SJCRH30 (cell line): Measurements from ENCODE around the gene NAXD. TPM values are rescaled to one million over a fixed set of nuclear protein-coding genes. Genes with fewer than 3 reads are reported as not detected.
"Not testable (repeated sequence)": the region's sequence is repeated elsewhere in the genome, so short reads cannot be mapped to it uniquely, and the experiment has no call there.

Experiments used
- DNase-seq, 2 experiments: peaks; one replicate each; pipeline ENCODE4 v3.0.0-alpha.2; 2015 to 2020
- H3K27ac ChIP-seq: fragments of 250-450 bp; sonication (Bioruptor Pico); 2 replicates; pipeline ENCODE4 v1.5.1; 2020; ENCODE audit warnings: mild to moderate bottlenecking, moderate library complexity
- H3K27me3 ChIP-seq: fragments of 250-450 bp; sonication (Bioruptor Pico); 2 replicates; pipeline ENCODE4 v1.5.1; 2020; ENCODE audit warnings: mild to moderate bottlenecking, moderate library complexity
- H3K36me3 ChIP-seq: fragments of 250-450 bp; sonication (Bioruptor Pico); 2 replicates; pipeline ENCODE4 v1.5.1; 2020; ENCODE audit warnings: mild to moderate bottlenecking, moderate library complexity
- H3K4me1 ChIP-seq: fragments of 250-450 bp; sonication (Bioruptor Pico); 2 replicates; pipeline ENCODE4 v1.5.1; 2020; ENCODE audit warnings: mild to moderate bottlenecking, moderate library complexity
- H3K4me3 ChIP-seq: fragments of 250-450 bp; sonication (Bioruptor Pico); 2 replicates; pipeline ENCODE4 v1.5.1; 2020; ENCODE audit warnings: mild to moderate bottlenecking, moderate library complexity
- H3K9me3 ChIP-seq: fragments of 250-450 bp; sonication (Bioruptor Pico); replicated peaks from 2 replicates; pipeline ENCODE4 v1.5.1; 2020; ENCODE audit warnings: mild to moderate bottlenecking, moderate library complexity
- total RNA-seq: library from RNA; depleted of rRNA; stranded (reverse); fragments of >200 nt; shearing (Covaris generic); gene quantifications from 2 replicates; pipeline ENCODE4 v1.2.3, GENCODE V29; 2014

NAXD gene
- total RNA-seq, 1 experiment from 2014 or later, result 19.5 TPM

DNA sequence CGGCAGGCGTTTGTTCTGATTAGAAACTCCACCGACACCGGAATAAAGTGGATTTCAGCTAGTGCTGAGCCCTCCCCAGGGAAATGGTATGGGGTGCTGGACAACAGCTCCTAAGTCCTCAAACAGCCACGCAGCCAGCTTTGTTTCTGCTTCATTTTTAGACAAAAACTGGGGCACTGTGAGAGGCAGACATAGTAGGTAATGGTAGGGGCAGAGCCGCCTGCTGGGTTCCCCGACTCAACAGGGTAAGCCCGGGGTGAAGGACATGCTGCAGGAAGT is 50.8 kb downstream of the NAXD start:
- no peak for DNase-seq
- Histone ChIP-seq H3K4me3 (no peak overlapping the region), H3K36me3 (peaks cover 42% of the 10 kb centered on the region), H3K27me3 (no peaks in the 10 kb centered on the region), H3K9me3 (peaks cover under 1% of the 10 kb centered on the region; the same call in 1 of the 2 replicates), H3K27ac (no peak overlapping the region), H3K4me1 (no peaks in the 10 kb centered on the region)

DNA sequence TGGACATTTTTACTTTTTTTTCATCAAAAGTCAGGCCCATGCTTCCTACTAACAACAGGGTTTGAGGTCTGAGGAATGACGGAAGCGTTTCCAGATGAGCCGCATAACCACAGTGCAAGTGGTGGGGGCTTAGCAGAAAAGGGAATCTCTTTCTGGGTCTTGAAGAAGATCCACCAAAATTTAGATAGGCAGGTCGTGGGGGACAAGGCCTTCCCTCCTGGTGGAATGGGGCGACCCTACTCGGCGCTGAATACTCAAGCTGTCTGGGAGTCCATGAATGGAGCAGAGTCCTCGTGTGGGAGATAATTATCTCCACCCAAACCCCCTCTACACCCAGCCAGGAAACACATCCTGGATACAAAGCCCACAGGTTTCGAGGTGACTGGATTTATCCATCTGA is 53.7 kb downstream of the NAXD start:
- peaks cover 22% of the 10 kb centered on the region; the same call in 1 of the 2 replicates for H3K36me3 ChIP-seq
- no peaks in the 10 kb centered on the region for H3K27me3 ChIP-seq
- H3K27ac ChIP-seq, result no peak overlapping the region
- no peaks in the 10 kb centered on the region; the same call in 1 of the 2 replicates for H3K9me3 ChIP-seq
- no peak for DNase-seq
- no peaks in the 10 kb centered on the region for H3K4me1 ChIP-seq
- no peak overlapping the region for H3K4me3 ChIP-seq

DNA sequence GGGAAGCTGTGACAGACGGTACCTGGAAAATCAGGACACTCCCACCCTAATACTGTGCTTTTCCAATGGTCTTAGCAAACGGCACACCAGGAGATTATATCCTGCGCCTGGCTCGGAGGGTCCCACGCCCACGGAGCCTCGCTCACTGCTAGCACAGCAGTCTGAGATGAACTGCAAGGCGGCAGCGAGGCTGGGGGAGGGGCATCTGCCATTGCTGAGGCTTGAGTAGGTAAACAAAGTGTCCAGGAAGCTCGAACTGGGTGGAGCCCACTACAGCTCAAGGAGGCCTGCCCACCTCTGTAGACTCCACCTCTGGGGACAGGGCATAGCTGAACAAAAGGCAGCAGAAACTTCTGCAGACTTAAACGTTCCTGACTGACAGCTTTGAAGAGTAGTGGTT is 54.5 kb downstream of the NAXD start:
- not testable (repeated sequence) for H3K27me3 ChIP-seq, H3K4me1 ChIP-seq, H3K9me3 ChIP-seq, DNase-seq, H3K27ac ChIP-seq, H3K4me3 ChIP-seq
- H3K36me3 ChIP-seq, result peaks cover 22% of the 10 kb centered on the region; the same call in 1 of the 2 replicates

DNA sequence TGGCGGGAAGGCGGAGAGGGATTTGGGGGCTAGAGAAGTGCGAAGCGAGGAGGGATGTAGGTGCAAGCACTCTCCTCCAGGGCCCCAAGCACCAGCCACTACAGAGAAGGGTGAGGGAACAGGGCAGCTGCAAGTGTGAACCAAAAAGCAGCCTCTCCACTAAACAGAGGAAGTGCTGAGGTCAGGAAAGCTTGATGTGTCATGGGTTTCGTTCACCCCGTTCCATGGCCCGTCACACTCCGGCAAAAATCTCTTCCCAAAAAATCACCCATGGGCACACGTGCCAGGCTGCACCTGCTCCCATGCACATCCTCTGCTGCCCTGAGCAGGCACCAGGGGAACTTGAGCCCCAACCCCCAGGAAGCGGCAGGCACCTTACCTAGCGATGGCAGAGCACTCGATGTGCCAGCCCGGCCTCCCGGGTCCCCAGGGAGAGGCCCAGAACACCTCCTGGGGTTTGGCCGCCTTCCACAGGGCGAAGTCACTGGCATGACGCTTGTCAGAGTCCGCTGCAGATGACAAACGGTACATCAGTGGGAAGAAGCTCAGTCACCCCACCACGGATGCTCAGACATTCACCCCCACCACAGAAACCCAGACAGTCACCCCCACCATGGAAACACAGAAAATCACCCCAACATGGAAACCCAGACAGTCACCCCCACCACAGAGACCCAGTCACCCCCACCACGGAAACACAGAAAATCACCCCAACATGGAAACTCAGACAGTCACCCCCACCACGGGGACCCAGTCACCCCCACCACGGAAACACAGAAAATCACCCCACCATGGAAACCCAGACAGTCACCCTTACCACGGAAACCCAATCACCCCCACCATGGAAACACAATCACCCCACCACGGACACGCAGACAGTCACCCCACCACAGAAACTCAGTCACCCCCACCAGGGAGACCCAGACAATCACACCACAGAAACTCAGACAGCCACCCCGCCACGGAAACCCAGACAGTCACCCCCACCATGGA is 61.5 kb downstream of the NAXD start:
- H3K4me1 ChIP-seq, result no peaks in the 10 kb centered on the region
- no peak overlapping the region for H3K27ac ChIP-seq
- H3K36me3 ChIP-seq, result peaks cover 12% of the 10 kb centered on the region
- no peak for DNase-seq
- no peaks in the 10 kb centered on the region for H3K27me3 ChIP-seq
- no peaks in the 10 kb centered on the region for H3K9me3 ChIP-seq
- no peak overlapping the region for H3K4me3 ChIP-seq

DNA sequence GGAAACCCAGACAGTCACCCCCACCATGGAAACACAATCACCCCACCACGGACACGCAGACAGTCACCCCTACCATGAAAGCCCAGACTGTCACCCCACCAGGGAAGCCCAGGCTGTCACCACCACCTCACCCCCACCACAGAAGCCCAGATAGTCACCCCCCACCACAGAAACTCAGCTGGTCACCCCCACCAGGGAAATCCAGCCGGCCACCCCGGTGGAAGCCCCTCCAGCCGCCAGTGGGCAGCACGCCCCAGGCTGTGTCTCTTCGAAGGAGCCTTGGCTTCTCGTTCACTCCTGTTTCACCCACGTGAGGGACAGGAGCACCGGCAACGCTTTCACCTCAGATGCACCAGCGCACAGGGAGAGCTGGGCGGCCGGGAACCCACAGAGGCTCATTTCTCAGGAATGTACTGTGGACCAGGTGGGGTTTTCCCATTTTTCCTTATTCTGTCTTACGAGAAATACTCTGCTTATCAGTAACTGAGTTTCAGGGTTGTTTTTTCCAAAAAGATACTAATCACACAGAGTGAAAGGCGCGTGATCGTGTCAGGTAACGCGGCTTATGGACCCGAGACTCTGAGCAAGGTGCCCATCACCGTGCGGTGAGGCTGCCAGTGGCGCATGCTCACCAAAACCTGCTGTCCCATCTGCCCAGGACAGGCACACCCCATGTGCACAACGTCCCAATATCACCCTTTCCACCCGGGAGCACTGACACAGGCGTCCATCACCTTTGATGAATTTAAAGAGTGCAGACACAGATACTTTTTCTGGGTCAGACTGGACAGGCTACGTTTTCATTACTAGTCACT is 62.6 kb downstream of the NAXD start:
- peaks cover 12% of the 10 kb centered on the region for H3K36me3 ChIP-seq
- DNase-seq, result no peak
- no peaks in the 10 kb centered on the region for H3K4me1 ChIP-seq

DNA sequence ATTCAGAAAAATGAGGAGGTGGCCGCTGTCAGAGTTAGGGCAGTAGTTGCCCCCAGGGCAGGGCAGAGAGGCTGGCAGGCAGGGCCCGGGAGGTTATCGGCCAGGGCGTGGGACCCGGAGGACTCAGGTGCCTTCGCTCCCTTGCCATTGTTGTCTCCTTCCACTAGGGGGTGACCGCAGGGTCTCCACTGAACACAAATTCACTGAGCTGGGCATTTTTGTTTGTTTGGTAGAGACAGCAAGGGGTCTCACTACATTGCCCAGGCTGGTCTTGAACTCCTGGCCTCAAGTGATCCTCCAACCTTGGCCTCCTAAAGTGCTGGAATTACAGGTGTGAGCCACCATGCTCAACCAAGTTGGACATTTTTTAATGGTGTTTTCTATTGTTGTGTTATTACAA is 65.5 kb downstream of the NAXD start:
- no peak overlapping the region for H3K4me3 ChIP-seq

More for the DNA sequence above, 62.6 kb downstream of the NAXD start:
- no peaks in the 10 kb centered on the region for H3K27me3 ChIP-seq
- no peaks in the 10 kb centered on the region for H3K9me3 ChIP-seq
- H3K27ac ChIP-seq, result no peak overlapping the region
- no peak overlapping the region for H3K4me3 ChIP-seq

DNA sequence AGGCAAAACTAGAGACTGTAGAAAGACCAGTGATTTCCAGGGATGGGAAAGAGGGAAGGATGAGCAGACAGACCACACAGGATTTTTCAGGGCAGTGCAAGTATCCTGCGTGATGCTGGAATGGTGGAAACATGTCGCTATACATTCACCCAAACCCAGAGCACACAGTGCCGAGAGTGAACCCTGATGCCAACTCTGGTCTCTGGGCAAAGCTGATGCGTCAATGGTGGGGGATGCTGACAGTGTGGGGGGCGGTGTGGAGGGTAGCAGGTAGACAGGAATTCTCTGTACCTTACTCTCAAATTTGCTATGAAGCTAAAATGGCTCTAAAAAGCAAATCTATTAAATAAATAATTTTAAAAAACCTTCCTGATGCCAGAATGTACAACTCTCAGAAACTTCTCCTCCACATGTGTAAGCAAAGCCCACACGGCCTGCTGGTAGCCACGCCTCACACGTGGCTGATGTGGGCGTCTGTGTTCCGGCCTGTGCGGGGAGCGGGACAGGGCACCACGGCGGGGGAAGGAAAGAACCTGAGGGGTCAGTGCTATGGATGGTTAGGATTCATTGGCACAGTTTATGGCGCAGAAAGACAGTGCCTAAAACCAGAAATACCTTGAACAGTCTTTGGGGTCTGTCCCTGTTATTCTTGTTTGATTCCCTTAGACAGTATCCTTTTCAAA is 66.7 kb downstream of the NAXD start:
- no peaks in the 10 kb centered on the region for H3K9me3 ChIP-seq
- H3K27me3 ChIP-seq, result no peaks in the 10 kb centered on the region
- DNase-seq, result no peak
- H3K4me3 ChIP-seq, result no peak overlapping the region
- H3K27ac ChIP-seq, result no peak overlapping the region
- no peaks in the 10 kb centered on the region for H3K4me1 ChIP-seq
- peaks cover 12% of the 10 kb centered on the region; the same call in 1 of the 2 replicates for H3K36me3 ChIP-seq

More for the DNA sequence above, 65.5 kb downstream of the NAXD start:
- no peaks in the 10 kb centered on the region for H3K27me3 ChIP-seq
- no peak overlapping the region for H3K27ac ChIP-seq
- H3K9me3 ChIP-seq, result no peaks in the 10 kb centered on the region
- H3K36me3 ChIP-seq, result peaks cover 16% of the 10 kb centered on the region
- peak; percentile 16 to 29 for DNase-seq
- H3K4me1 ChIP-seq, result no peaks in the 10 kb centered on the region

DNA sequence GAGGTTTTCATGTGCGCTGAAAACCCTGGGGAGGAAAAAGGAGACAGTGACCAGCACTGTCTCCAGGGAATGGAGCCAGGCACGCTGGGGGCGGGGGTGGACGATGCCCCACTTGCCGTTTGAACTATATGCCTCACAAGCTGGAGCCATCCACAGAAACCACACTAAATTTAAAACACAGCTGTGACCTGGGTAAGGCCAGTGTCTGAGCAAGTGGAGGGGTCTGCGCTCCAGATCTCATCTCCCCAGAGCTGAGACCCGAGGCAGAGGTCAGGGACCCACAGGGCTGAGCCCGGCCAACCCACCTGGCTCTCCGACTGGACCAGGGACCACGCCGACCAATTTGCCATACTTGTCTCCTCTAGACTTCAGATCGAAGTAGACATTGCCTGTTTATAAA is 67.4 kb downstream of the NAXD start:
- DNase-seq, result no peak

DNA sequence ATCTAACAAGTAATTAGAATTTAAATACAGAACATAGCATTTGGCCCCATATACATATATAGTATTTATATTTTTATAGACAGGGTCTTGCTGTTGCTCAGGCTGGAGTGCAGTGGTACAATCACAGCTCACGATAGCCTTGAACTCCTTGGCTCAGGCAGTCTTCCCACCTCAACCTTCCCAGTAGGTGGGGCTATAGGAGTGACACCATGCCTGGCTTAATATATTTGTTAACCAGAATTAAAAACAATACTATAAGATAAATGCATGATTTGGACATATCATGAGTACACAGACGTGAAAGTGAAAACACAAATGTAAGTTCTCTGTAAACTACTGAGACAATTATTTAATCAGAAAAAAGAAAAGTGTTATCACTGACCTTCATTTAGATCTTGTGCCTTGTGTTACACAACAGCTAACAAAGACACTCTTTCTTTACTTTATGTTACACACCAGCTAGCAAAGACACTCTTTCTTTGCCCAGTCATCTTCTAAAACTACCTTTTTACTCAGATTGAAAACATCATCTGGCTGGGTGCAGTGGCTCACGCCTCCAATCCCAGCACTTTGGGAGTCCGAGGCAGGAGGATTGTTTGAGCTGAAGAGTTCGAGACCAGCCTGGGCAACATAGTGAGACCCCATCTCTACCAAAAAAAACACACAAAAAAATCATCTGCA is 68.0 kb downstream of the NAXD start:
- peaks cover 12% of the 10 kb centered on the region for H3K36me3 ChIP-seq
- no peaks in the 10 kb centered on the region for H3K9me3 ChIP-seq
- H3K27ac ChIP-seq, result no peak overlapping the region
- no peak overlapping the region for H3K4me3 ChIP-seq
- H3K27me3 ChIP-seq, result no peaks in the 10 kb centered on the region
- peak in 1 of 2 experiments; percentile 24 for DNase-seq
- no peaks in the 10 kb centered on the region for H3K4me1 ChIP-seq

More for the DNA sequence above, 67.4 kb downstream of the NAXD start:
- Histone ChIP-seq H3K4me1 (no peaks in the 10 kb centered on the region), H3K4me3 (no peak overlapping the region), H3K27ac (no peak overlapping the region), H3K27me3 (no peaks in the 10 kb centered on the region), H3K36me3 (peaks cover 12% of the 10 kb centered on the region), H3K9me3 (no peaks in the 10 kb centered on the region)

DNA sequence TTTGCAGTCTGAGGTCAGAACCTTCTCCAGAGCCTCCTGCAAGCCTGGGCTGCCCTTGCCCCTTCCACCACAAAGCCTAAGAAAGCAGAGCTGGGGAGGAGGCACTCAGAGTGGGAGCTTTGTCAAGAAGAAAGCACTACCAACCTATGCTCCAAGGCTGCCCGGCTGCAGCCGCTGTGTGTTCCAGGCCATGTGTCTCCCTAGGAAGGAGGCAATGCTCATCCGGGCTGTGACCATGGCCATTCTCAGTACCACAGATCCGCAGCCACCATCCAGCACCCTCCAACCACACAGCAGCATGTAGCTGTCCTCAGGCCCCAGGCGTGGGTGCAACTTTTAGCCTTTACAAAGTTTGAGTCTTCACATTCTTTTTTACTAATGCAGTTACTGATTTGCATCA is 68.6 kb downstream of the NAXD start:
- Histone ChIP-seq H3K9me3 (no peaks in the 10 kb centered on the region), H3K27ac (no peak overlapping the region), H3K36me3 (peaks cover 7% of the 10 kb centered on the region; the same call in 1 of the 2 replicates), H3K4me3 (no peak overlapping the region), H3K4me1 (no peaks in the 10 kb centered on the region), H3K27me3 (no peaks in the 10 kb centered on the region)
- no peak for DNase-seq

DNA sequence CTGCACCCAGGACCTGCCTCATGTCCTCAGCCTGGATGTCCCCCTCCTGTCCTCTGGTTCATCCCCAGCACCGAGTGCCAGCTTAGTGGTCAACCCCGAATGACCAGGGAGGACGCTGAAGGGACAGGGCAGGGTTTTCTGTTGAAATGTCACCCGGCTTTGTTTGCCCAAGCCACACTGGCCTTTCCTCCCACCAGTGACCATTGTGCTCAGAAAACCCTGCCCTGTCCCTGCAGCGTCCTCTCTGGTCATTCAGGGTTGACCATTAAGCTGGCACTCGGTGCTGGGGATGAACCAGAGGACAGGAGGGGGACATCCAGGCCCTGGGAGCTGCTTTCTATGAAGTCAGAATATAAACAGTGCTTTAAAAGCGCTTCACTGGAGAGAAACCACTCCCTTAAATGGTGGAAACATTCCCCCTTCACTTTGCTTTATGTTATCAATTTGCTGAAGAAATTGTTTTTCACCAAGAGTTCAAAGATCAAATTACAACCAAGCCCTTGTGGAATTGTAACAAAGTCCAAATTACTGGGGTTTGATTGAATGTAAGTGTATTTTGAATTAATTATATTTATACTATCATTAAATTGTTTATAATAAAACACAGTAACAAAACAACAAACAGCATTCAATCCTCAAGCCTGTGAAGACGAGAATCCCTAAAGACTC is 69.2 kb downstream of the NAXD start:
- peaks cover 7% of the 10 kb centered on the region; the same call in 1 of the 2 replicates for H3K36me3 ChIP-seq

DNA sequence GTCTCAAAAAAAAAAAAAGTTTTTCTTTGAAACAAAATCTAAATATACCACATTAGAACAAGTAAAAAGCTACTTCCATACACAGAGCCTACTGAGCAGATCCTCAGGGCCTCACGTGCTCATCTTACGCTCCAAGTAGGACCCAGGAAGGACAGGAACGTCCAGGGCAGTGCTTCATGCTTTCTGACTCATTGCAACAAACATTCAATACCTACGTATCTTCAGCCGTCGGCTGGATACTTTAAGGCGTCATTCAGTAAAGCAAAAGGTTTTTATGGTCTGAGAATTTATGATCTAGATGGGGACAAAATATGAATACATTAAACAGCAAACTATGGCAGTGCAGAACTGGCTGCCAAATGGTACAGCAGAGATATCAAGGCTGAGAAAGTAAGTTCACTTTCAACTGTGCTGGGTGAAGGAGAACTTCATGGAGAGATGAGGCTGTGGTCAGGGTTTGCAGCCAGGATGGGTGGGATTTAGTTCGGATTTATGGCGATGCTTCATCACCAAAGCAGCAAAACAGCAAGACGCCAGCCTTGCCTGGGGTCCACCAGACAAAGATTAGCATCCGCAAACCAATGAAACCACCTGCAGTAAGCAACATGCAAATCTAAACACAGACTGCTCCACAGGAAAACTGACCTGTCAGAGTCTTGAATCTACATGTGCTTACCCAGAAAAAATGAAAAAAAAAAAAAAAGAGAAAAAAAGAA is 70.1 kb downstream of the NAXD start:
- DNase-seq, result no peak
- no peaks in the 10 kb centered on the region for H3K9me3 ChIP-seq
- no peaks in the 10 kb centered on the region for H3K4me1 ChIP-seq
- no peak overlapping the region for H3K4me3 ChIP-seq
- no peaks in the 10 kb centered on the region for H3K27me3 ChIP-seq
- peaks cover 7% of the 10 kb centered on the region; the same call in 1 of the 2 replicates for H3K36me3 ChIP-seq
- no peak overlapping the region for H3K27ac ChIP-seq

More for the DNA sequence above, 69.2 kb downstream of the NAXD start:
- H3K27me3 ChIP-seq, result no peaks in the 10 kb centered on the region
- no peaks in the 10 kb centered on the region for H3K4me1 ChIP-seq
- no peaks in the 10 kb centered on the region for H3K9me3 ChIP-seq
- DNase-seq, result no peak
- no peak overlapping the region for H3K4me3 ChIP-seq
- no peak overlapping the region for H3K27ac ChIP-seq

DNA sequence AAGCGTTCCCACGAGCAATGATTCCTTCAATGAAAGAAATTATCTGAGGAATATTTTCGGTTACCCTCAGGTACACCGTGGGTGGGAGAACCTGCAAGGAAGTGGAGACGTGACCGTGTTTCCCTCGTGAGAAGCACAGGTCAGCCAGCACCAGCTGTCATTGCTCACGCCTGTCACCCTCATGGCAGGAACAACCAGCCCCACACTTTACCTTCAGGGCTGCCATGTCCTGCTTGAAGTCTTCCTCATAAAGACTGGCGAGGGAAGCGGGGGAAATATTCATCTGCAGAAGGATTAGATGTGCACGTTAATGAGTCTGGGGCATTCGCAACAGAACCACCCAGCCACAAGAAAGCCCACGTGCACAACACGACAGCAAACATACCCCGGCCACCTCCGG is 72.4 kb downstream of the NAXD start:
- H3K9me3 ChIP-seq, result no peaks in the 10 kb centered on the region
- peaks cover 7% of the 10 kb centered on the region; the same call in 1 of the 2 replicates for H3K36me3 ChIP-seq
- H3K27me3 ChIP-seq, result no peaks in the 10 kb centered on the region
- no peak overlapping the region for H3K4me3 ChIP-seq
- no peaks in the 10 kb centered on the region for H3K4me1 ChIP-seq
- H3K27ac ChIP-seq, result no peak overlapping the region
- DNase-seq, result no peak
